Neural cell (in vitro differentiated cells): ENCODE data around the gene ENPP1. TPM values are rescaled to one million over a fixed set of nuclear protein-coding genes. Genes with fewer than 3 reads are reported as not detected.

Experiments
- H2AFZ ChIP-seq: fragments of 200-600, 300-800 bp; sonication (generic), shearing (Covaris generic); 2 replicates; pipeline ENCODE4 v1.6.0; 2014; ENCODE audit warnings: low read depth, mild to moderate bottlenecking, antibody characterized with exemption, low read length, moderate library complexity
- H3F3A ChIP-seq: fragments of 200-600 bp; shearing (Covaris generic); 2 replicates; pipeline ENCODE4 v1.6.1; 2016; ENCODE audit warnings: mild to moderate bottlenecking, moderate library complexity, mixed read lengths, antibody characterized with exemption, low read length; ENCODE audit not compliant: insufficient read depth, poor library complexity, severe bottlenecking
- H3K27ac ChIP-seq: fragments of 200-600, 300-800 bp; sonication (generic), shearing (Covaris generic); 2 replicates; pipeline ENCODE4 v1.5.1; 2014; ENCODE audit warnings: mild to moderate bottlenecking, low read length, moderate library complexity
- H3K27me3 ChIP-seq: fragments of 300-800, 200-600 bp; sonication (generic), shearing (Covaris generic); 2 replicates; pipeline ENCODE4 v1.6.0; 2014; ENCODE audit warnings: mild to moderate bottlenecking, low read depth, low read length, moderate library complexity; ENCODE audit not compliant: insufficient read depth
- H3K36me3 ChIP-seq: fragments of 300-800, 200-600 bp; sonication (generic), shearing (Covaris generic); 2 replicates; pipeline ENCODE4 v1.5.1; 2014; ENCODE audit warnings: mild to moderate bottlenecking, antibody characterized with exemption, low read length, moderate library complexity; ENCODE audit not compliant: insufficient read depth
- H3K4me2 ChIP-seq: fragments of 300-800, 200-600 bp; sonication (generic), shearing (Covaris generic); 2 replicates; pipeline ENCODE4 v1.6.0; 2014; ENCODE audit warnings: mild to moderate bottlenecking, low read length
- H3K4me3 ChIP-seq: fragments of 300-800, 200-600 bp; sonication (generic), shearing (Covaris generic); 2 replicates; pipeline ENCODE4 v1.5.1; 2014; ENCODE audit warnings: mild to moderate bottlenecking, low read length, moderate library complexity
- H3K79me2 ChIP-seq: fragments of 200-600 bp; shearing (Covaris generic); replicated peaks from 2 replicates; pipeline ENCODE4 v1.6.0; 2014; ENCODE audit warnings: mild to moderate bottlenecking, low read length, moderate library complexity; ENCODE audit not compliant: insufficient read depth
- H3K9ac ChIP-seq: fragments of 300-800, 200-600 bp; sonication (generic), shearing (Covaris generic); 2 replicates; pipeline ENCODE4 v1.6.1; 2016; ENCODE audit warnings: mild to moderate bottlenecking, low read length, mixed read lengths
- H3K9me2 ChIP-seq: fragments of 200-600 bp; shearing (Covaris generic); 2 replicates; pipeline ENCODE4 v1.6.1; 2016; ENCODE audit warnings: mild to moderate bottlenecking, low read length, mixed read lengths; ENCODE audit not compliant: insufficient read depth
- H3K9me3 ChIP-seq: fragments of 200-600, 300-800 bp; sonication (generic), shearing (Covaris generic); 2 replicates; pipeline ENCODE4 v1.6.1; 2016; ENCODE audit warnings: mild to moderate bottlenecking, mixed run types, low read length, moderate library complexity, mixed read lengths
- H4K20me1 ChIP-seq: fragments of 200-600 bp; shearing (Covaris generic); 2 replicates; pipeline ENCODE4 v1.6.1; 2016; ENCODE audit warnings: mild to moderate bottlenecking, mixed run types; ENCODE audit not compliant: insufficient read depth
- EP300 ChIP-seq: fragments of 450-650 bp; conservative IDR thresholded peaks from 2 replicates; pipeline ENCODE4 v1.6.1; 2014; ENCODE audit warnings: antibody characterized with exemption, mild to moderate bottlenecking, moderate library complexity; ENCODE audit not compliant: poor library complexity, severe bottlenecking
- EZH2 ChIP-seq: fragments of 200-600, 300-800 bp; shearing (Covaris generic), sonication (generic); IDR thresholded peaks from 2 replicates; pipeline ENCODE4 v1.6.1; 2014; ENCODE audit warnings: antibody characterized with exemption, low read length, borderline replicate concordance, mild to moderate bottlenecking; ENCODE audit not compliant: insufficient read depth, poor library complexity, severe bottlenecking
- MXI1 ChIP-seq: fragments of 450-650 bp; conservative IDR thresholded peaks from 2 replicates; pipeline ENCODE4 v1.6.1; 2014; ENCODE audit warnings: antibody characterized with exemption, mild to moderate bottlenecking; ENCODE audit not compliant: poor library complexity, severe bottlenecking
- POLR2AphosphoS5 ChIP-seq: IDR thresholded peaks from 2 replicates; pipeline ENCODE4 v1.6.1; 2012
- RAD21 ChIP-seq: fragments of 450-650 bp; conservative IDR thresholded peaks from 2 replicates; pipeline ENCODE4 v1.6.1; 2014; ENCODE audit warnings: antibody characterized with exemption, mild to moderate bottlenecking, moderate library complexity
- SMC3 ChIP-seq: fragments of 450-650 bp; conservative IDR thresholded peaks from 2 replicates; pipeline ENCODE4 v1.6.1; 2014; ENCODE audit warnings: antibody characterized with exemption, mild to moderate bottlenecking, moderate library complexity; ENCODE audit not compliant: poor library complexity
- TAF1 ChIP-seq: IDR thresholded peaks from 2 replicates; pipeline ENCODE4 v1.6.1; 2012; ENCODE audit warnings: low read depth
- polyA plus RNA-seq: library from polyadenylated mRNA; depleted of rRNA; stranded (reverse); fragments of >200 nt; gene quantifications from 2 replicates; pipeline ENCODE4 v1.2.3, GENCODE V29; 2014
- TF ChIP-seq, protein P1 (sequence below): fragments of 450-650 bp; IDR thresholded peaks from 2 replicates; pipeline ENCODE4 v1.5.1; 2014; ENCODE audit warnings: antibody characterized with exemption, mild to moderate bottlenecking, moderate library complexity; ENCODE audit not compliant: poor library complexity, severe bottlenecking
- TF ChIP-seq, protein P2 (sequence below): IDR thresholded peaks from 2 replicates; pipeline ENCODE4 v1.6.1; 2012; ENCODE audit warnings: borderline replicate concordance

Gene ENPP1
- polyA plus RNA-seq, 1 donor from 2014 or later = not detected

GRCh38 chr6:131862476-131862875 lies 54.7 kb downstream of the ENPP1 start:
- Histone ChIP-seq H3K9me2 (no peaks in the 10 kb centered on the region), H3K79me2 (no peaks in the 10 kb centered on the region), H3K27ac (no peak overlapping the region), H3K9me3 (no peaks in the 10 kb centered on the region), H3F3A (no peaks in the 10 kb centered on the region), H3K36me3 (no peaks in the 10 kb centered on the region), H3K4me3 (no peak overlapping the region), H2AFZ (no peak overlapping the region), H4K20me1 (no peaks in the 10 kb centered on the region), H3K9ac (no peak overlapping the region), H3K4me2 (no peak overlapping the region), H3K27me3 (no peaks in the 10 kb centered on the region)
- no peak for TF ChIP-seq SMC3
- TF ChIP-seq, protein P1, sequence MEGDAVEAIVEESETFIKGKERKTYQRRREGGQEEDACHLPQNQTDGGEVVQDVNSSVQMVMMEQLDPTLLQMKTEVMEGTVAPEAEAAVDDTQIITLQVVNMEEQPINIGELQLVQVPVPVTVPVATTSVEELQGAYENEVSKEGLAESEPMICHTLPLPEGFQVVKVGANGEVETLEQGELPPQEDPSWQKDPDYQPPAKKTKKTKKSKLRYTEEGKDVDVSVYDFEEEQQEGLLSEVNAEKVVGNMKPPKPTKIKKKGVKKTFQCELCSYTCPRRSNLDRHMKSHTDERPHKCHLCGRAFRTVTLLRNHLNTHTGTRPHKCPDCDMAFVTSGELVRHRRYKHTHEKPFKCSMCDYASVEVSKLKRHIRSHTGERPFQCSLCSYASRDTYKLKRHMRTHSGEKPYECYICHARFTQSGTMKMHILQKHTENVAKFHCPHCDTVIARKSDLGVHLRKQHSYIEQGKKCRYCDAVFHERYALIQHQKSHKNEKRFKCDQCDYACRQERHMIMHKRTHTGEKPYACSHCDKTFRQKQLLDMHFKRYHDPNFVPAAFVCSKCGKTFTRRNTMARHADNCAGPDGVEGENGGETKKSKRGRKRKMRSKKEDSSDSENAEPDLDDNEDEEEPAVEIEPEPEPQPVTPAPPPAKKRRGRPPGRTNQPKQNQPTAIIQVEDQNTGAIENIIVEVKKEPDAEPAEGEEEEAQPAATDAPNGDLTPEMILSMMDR = no peak

- Histone ChIP-seq H3K36me3 (no peaks in the 10 kb centered on the region), H3K27ac (no peak overlapping the region), H3K9me3 (no peaks in the 10 kb centered on the region), H3K9me2 (no peaks in the 10 kb centered on the region), H3K79me2 (no peaks in the 10 kb centered on the region), H3K4me2 (no peak overlapping the region), H3K4me3 (no peak overlapping the region), H4K20me1 (no peaks in the 10 kb centered on the region), H3K9ac (no peak overlapping the region), H3F3A (no peaks in the 10 kb centered on the region), H2AFZ (no peak overlapping the region), H3K27me3 (no peaks in the 10 kb centered on the region)
- TF ChIP-seq MXI1 = no peak
Measured at GRCh38 chr6:131867744-131868143, 59.9 kb downstream of the ENPP1 start.

GRCh38 chr6:131868836-131869235 lies 61.0 kb downstream of the ENPP1 start:
- Histone ChIP-seq H3K9me2 (no peaks in the 10 kb centered on the region), H4K20me1 (no peaks in the 10 kb centered on the region), H3K4me3 (no peak overlapping the region), H3K27ac (no peak overlapping the region), H3K4me2 (no peak overlapping the region), H3F3A (no peaks in the 10 kb centered on the region), H2AFZ (no peak overlapping the region), H3K36me3 (no peaks in the 10 kb centered on the region), H3K9ac (no peak overlapping the region), H3K79me2 (no peaks in the 10 kb centered on the region), H3K27me3 (no peaks in the 10 kb centered on the region), H3K9me3 (no peaks in the 10 kb centered on the region)
- no peak for TF ChIP-seq TAF1
- no peak for TF ChIP-seq SMC3
- TF ChIP-seq EZH2 = no peak
- TF ChIP-seq RAD21 = no peak
- TF ChIP-seq EP300 = no peak
- TF ChIP-seq, protein P2, sequence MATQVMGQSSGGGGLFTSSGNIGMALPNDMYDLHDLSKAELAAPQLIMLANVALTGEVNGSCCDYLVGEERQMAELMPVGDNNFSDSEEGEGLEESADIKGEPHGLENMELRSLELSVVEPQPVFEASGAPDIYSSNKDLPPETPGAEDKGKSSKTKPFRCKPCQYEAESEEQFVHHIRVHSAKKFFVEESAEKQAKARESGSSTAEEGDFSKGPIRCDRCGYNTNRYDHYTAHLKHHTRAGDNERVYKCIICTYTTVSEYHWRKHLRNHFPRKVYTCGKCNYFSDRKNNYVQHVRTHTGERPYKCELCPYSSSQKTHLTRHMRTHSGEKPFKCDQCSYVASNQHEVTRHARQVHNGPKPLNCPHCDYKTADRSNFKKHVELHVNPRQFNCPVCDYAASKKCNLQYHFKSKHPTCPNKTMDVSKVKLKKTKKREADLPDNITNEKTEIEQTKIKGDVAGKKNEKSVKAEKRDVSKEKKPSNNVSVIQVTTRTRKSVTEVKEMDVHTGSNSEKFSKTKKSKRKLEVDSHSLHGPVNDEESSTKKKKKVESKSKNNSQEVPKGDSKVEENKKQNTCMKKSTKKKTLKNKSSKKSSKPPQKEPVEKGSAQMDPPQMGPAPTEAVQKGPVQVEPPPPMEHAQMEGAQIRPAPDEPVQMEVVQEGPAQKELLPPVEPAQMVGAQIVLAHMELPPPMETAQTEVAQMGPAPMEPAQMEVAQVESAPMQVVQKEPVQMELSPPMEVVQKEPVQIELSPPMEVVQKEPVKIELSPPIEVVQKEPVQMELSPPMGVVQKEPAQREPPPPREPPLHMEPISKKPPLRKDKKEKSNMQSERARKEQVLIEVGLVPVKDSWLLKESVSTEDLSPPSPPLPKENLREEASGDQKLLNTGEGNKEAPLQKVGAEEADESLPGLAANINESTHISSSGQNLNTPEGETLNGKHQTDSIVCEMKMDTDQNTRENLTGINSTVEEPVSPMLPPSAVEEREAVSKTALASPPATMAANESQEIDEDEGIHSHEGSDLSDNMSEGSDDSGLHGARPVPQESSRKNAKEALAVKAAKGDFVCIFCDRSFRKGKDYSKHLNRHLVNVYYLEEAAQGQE = no peak
- TF ChIP-seq, protein P1 = no peak
- TF ChIP-seq POLR2AphosphoS5 = no peak
- no peak for TF ChIP-seq MXI1
